ENCODE data around the gene TEX22.

The TEX22 gene

GRCh38 chr14:105458571-105458970, 60.2 kb downstream of the TEX22 start:
- Histone ChIP-seq H3K36me3 (ENCODE audit: control insufficient read depth, low read length) (peaks cover 52% of the 10 kb centered on the region), H3F3A (ENCODE audit: control insufficient read depth, insufficient read depth) (no peaks in the 10 kb centered on the region), H3K27ac (ENCODE audit: low read depth, low read length) (no peak overlapping the region), H3K9me2 (replicated peaks; ENCODE audit: control insufficient read depth, low read length) (no peaks in the 10 kb centered on the region), H3K4me1 (ENCODE audit: control insufficient read depth, low read length) (no peaks in the 10 kb centered on the region), H4K20me1 (ENCODE audit: control insufficient read depth, insufficient read depth, low read depth, low read length) (no peaks in the 10 kb centered on the region), H3K79me2 (ENCODE audit: control insufficient read depth, low read length) (no peaks in the 10 kb centered on the region), H3K4me3 (ENCODE audit: low read length) (no peak overlapping the region), H3K4me2 (ENCODE audit: low read length) (no peak overlapping the region), H3K27me3 (ENCODE audit: control insufficient read depth, low read length) (no peaks in the 10 kb centered on the region), H3K9me3 (ENCODE audit: control insufficient read depth, insufficient read depth, low read length) (no peaks in the 10 kb centered on the region)
- TF ChIP-seq CTCF (IDR thresholded peaks at IDR 0.05; ENCODE audit: low read depth, low read length, poor library complexity, severe bottlenecking) (no peak), EZH2phosphoT487 (IDR thresholded peaks at IDR 0.05; ENCODE audit: borderline replicate concordance, low read length) (no peak)

GRCh38 chr14:105460116-105460515, 61.8 kb downstream of the TEX22 start:
- Histone ChIP-seq H3K4me3 (ENCODE audit: low read length) (no peak overlapping the region), H4K20me1 (ENCODE audit: control insufficient read depth, insufficient read depth, low read depth, low read length) (no peaks in the 10 kb centered on the region), H3K36me3 (ENCODE audit: control insufficient read depth, low read length) (peaks cover 58% of the 10 kb centered on the region), H3K27ac (ENCODE audit: low read depth, low read length) (no peak overlapping the region), H3K9me3 (ENCODE audit: control insufficient read depth, insufficient read depth, low read length) (no peaks in the 10 kb centered on the region), H3K27me3 (ENCODE audit: control insufficient read depth, low read length) (no peaks in the 10 kb centered on the region), H3K9me2 (replicated peaks; ENCODE audit: control insufficient read depth, low read length) (no peaks in the 10 kb centered on the region), H3K4me1 (ENCODE audit: control insufficient read depth, low read length) (no peaks in the 10 kb centered on the region), H3K4me2 (ENCODE audit: low read length) (no peak overlapping the region), H3K79me2 (ENCODE audit: control insufficient read depth, low read length) (no peaks in the 10 kb centered on the region), H3F3A (ENCODE audit: control insufficient read depth, insufficient read depth) (no peaks in the 10 kb centered on the region)
- TF ChIP-seq CTCF (IDR thresholded peaks at IDR 0.05; ENCODE audit: low read depth, low read length, poor library complexity, severe bottlenecking) (no peak), EZH2phosphoT487 (IDR thresholded peaks at IDR 0.05; ENCODE audit: borderline replicate concordance, low read length) (no peak)

- Histone ChIP-seq H3F3A (ENCODE audit: control insufficient read depth, insufficient read depth) (no peaks in the 10 kb centered on the region), H3K9me2 (replicated peaks; ENCODE audit: control insufficient read depth, low read length) (no peaks in the 10 kb centered on the region), H3K27ac (ENCODE audit: low read depth, low read length) (no peak overlapping the region), H3K27me3 (ENCODE audit: control insufficient read depth, low read length) (no peaks in the 10 kb centered on the region), H3K79me2 (ENCODE audit: control insufficient read depth, low read length) (no peaks in the 10 kb centered on the region), H3K9me3 (ENCODE audit: control insufficient read depth, insufficient read depth, low read length) (no peaks in the 10 kb centered on the region), H3K4me1 (ENCODE audit: control insufficient read depth, low read length) (no peaks in the 10 kb centered on the region), H4K20me1 (ENCODE audit: control insufficient read depth, insufficient read depth, low read depth, low read length) (no peaks in the 10 kb centered on the region), H3K36me3 (ENCODE audit: control insufficient read depth, low read length) (peaks cover 59% of the 10 kb centered on the region), H3K4me2 (ENCODE audit: low read length) (no peak overlapping the region), H3K4me3 (ENCODE audit: low read length) (no peak overlapping the region)
- TF ChIP-seq CTCF (IDR thresholded peaks at IDR 0.05; ENCODE audit: low read depth, low read length, poor library complexity, severe bottlenecking), result no peak
- TF ChIP-seq EZH2phosphoT487 (IDR thresholded peaks at IDR 0.05; ENCODE audit: borderline replicate concordance, low read length), result no peak
Observed at GRCh38 chr14:105460616-105461015, 62.3 kb downstream of the TEX22 start.

GRCh38 chr14:105461903-105462302, 63.6 kb downstream of the TEX22 start:
- no peaks in the 10 kb centered on the region for H3K27me3 ChIP-seq (ENCODE audit: control insufficient read depth, low read length)
- H3K4me3 ChIP-seq (ENCODE audit: low read length), result no peak overlapping the region
- no peaks in the 10 kb centered on the region for H3K4me1 ChIP-seq (ENCODE audit: control insufficient read depth, low read length)
- H4K20me1 ChIP-seq (ENCODE audit: control insufficient read depth, insufficient read depth, low read depth, low read length), result no peaks in the 10 kb centered on the region
- H3K27ac ChIP-seq (ENCODE audit: low read depth, low read length), result no peak overlapping the region
- no peak for TF ChIP-seq EZH2phosphoT487 (IDR thresholded peaks at IDR 0.05; ENCODE audit: borderline replicate concordance, low read length)
- TF ChIP-seq CTCF (IDR thresholded peaks at IDR 0.05; ENCODE audit: low read depth, low read length, poor library complexity, severe bottlenecking), result no peak
- H3K79me2 ChIP-seq (ENCODE audit: control insufficient read depth, low read length), result no peaks in the 10 kb centered on the region
- no peak overlapping the region for H3K4me2 ChIP-seq (ENCODE audit: low read length)
- H3F3A ChIP-seq (ENCODE audit: control insufficient read depth, insufficient read depth), result no peaks in the 10 kb centered on the region
- peaks cover 51% of the 10 kb centered on the region for H3K36me3 ChIP-seq (ENCODE audit: control insufficient read depth, low read length)
- H3K9me3 ChIP-seq (ENCODE audit: control insufficient read depth, insufficient read depth, low read length), result no peaks in the 10 kb centered on the region
- H3K9me2 ChIP-seq (replicated peaks; ENCODE audit: control insufficient read depth, low read length), result no peaks in the 10 kb centered on the region
